HG02588 (cell line): ENCODE results near the gene C17orf58.
"Not testable (repeated sequence)": the region's sequence is repeated elsewhere in the genome, so short reads cannot be mapped to it uniquely, and the experiment has no call there.

Experiments used
- ATAC-seq: cut with Tn5 transposase; IDR thresholded peaks from one replicate; pipeline ENCODE4 v1.9.1; 2021; ENCODE audit warnings: mild to moderate bottlenecking, moderate library complexity; ENCODE audit not compliant: unreplicated experiment

Gene C17orf58

GRCh38 chr17:67996301-67997171 lies at the start of gene C17orf58:
TSS of gene C17orf58 (minus strand) at chr17:67996469. CDS start at chr17:67996198, 271 bp downstream.
- ATAC-seq = not testable (repeated sequence)

- ATAC-seq = no peak
Observed at GRCh38 chr17:68036304-68037147, 40.3 kb upstream of the C17orf58 start.

- peak; percentile 90 for ATAC-seq
Observed at GRCh38 chr17:68035523-68036303, 39.4 kb upstream of the C17orf58 start, which contains the start of gene KPNA2. TSS of gene KPNA2 (plus strand) at chr17:68035735. CDS start at chr17:68037133, 1,398 bp downstream.

- peak; percentile 85 for ATAC-seq
Observed at GRCh38 chr17:68035131-68035522, 38.9 kb upstream of the C17orf58 start.

- no peak for ATAC-seq
Observed at GRCh38 chr17:68034452-68034776, 38.1 kb upstream of the C17orf58 start.

GRCh38 chr17:68033636-68034451 lies 37.6 kb upstream of the C17orf58 start:
- no peak for ATAC-seq

GRCh38 chr17:68029512-68030215 lies 33.4 kb upstream of the C17orf58 start:
- ATAC-seq = no peak

- not testable (repeated sequence) for ATAC-seq
Observed at GRCh38 chr17:68022547-68022946, 26.3 kb upstream of the C17orf58 start.

- no peak for ATAC-seq
Observed at GRCh38 chr17:68021963-68022362, 25.7 kb upstream of the C17orf58 start.

- not testable (repeated sequence) for ATAC-seq
Observed at GRCh38 chr17:68020791-68021190, 24.5 kb upstream of the C17orf58 start.

- ATAC-seq = no peak
Observed at GRCh38 chr17:68020409-68020756, 24.1 kb upstream of the C17orf58 start.

- peak; percentile 83 for ATAC-seq
Observed at GRCh38 chr17:68019675-68020408, 23.6 kb upstream of the C17orf58 start.

GRCh38 chr17:68019336-68019674 lies 23.0 kb upstream of the C17orf58 start:
- ATAC-seq = no peak

- ATAC-seq = not testable (repeated sequence)
Observed at GRCh38 chr17:68018493-68018892, 22.2 kb upstream of the C17orf58 start.

GRCh38 chr17:68016838-68017237 lies 20.6 kb upstream of the C17orf58 start:
- no peak for ATAC-seq

GRCh38 chr17:68015081-68015723 lies 18.9 kb upstream of the C17orf58 start:
- no peak for ATAC-seq

GRCh38 chr17:68013385-68013784 lies 17.1 kb upstream of the C17orf58 start:
- no peak for ATAC-seq

GRCh38 chr17:68011199-68011665 lies 15.0 kb upstream of the C17orf58 start:
- no peak for ATAC-seq
